GM18909 (cell line): Measurements from ENCODE around the gene RAB39A.
"Not testable (repeated sequence)": the region's sequence is repeated elsewhere in the genome, so short reads cannot be mapped to it uniquely, and the experiment has no call there.

ENCODE experiments used
- ATAC-seq: cut with Tn5 transposase; IDR thresholded peaks from one replicate; pipeline ENCODE4 v1.9.1; 2021; ENCODE audit warnings: mild to moderate bottlenecking; ENCODE audit not compliant: unreplicated experiment, poor library complexity

The RAB39A gene, protein sequence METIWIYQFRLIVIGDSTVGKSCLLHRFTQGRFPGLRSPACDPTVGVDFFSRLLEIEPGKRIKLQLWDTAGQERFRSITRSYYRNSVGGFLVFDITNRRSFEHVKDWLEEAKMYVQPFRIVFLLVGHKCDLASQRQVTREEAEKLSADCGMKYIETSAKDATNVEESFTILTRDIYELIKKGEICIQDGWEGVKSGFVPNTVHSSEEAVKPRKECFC

DNA sequence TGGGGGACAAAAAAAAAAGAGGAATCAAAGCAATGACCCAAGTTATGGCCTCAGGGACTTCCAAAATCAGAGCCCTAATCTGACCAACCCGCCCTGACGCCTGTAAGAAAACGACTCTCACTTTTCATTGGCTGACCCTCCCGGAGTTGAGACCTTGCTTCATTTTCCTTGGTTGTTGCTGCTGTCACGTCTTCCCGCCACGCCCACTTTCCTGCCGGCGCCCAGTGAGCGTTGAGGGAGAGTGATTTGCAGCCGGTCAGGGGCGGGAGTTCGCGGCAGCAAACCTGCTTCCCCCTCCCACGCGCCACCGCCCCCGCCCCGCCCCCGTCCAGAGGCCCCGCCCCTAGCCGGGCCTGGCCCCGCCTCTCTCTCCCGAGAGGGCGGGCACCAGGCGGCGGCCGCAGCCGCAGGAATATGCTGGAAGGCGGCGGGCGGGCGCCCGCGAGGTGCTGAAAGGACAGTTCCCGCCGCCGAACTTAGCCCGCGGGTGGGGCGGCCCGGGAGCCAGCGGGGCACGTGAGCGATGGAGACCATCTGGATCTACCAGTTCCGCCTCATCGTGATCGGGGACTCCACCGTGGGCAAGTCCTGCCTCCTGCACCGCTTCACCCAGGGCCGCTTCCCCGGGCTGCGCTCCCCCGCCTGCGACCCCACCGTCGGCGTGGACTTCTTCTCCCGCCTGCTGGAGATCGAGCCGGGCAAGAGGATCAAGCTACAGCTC is at the start of gene RAB39A:
Gene RAB39A, plus strand, starts transcription at position 403 of the 721 bp plus-strand sequence. Its CDS starts 121 bp downstream, at position 524.
- peak; percentile 97 for ATAC-seq

DNA sequence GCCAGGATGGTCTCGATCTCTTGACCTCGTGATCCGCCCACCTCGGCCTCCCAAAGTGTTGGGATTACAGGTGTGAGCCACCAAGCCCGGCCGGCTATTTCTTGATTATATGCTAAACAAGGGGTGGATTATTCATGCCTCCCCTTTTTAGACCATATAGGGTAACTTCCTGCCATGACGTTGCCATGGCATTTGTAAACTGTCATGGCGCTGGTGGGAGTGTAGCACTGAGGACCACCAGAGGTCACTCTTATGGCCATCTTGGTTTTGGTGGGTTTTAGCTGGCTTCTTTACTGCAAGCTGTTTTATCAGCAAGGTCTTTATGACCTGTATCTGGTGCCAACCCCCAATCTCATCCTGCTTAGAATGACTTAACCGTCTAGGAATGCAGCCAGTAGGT is 46.8 kb upstream of the RAB39A start:
- ATAC-seq: not testable (repeated sequence)

- no peak for ATAC-seq
Measured at GRCh38 chr11:107882095-107882820, 46.0 kb upstream of the RAB39A start.

DNA sequence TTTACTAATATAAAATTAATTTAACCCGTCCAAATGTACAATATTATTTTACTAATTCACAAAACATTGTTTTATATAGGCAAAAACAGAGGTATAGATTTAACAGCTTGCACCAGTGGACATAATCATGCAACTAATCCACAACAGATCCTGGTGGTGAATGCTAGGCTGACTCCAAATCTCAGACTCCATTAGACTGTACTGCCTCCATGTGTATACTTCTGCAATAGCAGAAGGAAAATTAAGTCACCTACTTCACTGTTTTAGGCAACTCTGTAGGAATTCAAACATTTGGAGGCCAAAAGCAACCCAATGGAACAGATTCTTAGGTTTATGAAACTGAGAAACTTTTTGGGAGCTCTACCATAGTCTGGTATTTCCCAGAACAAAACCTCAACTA is 30.0 kb upstream of the RAB39A start:
- ATAC-seq: peak; percentile 71

DNA sequence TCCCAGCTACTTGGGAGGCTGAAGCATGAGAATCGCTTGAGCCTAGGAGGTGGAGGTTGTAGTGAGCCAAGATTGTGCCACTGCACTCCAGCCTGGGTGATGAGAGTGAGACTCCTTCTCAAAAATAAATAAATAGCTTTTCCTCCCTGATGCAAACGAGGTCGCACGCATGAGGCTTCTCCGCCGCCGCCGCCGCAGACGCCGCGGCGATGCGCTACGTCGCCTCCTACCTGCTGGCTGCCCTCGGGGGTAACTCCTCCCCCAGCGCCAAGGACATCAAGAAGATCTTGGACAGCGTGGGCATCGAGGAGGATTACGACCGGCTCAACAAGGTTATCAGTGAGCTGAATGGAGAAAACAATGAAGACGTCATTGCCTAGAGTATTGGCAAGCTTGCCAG is 20.0 kb upstream of the RAB39A start:
- no peak for ATAC-seq

DNA sequence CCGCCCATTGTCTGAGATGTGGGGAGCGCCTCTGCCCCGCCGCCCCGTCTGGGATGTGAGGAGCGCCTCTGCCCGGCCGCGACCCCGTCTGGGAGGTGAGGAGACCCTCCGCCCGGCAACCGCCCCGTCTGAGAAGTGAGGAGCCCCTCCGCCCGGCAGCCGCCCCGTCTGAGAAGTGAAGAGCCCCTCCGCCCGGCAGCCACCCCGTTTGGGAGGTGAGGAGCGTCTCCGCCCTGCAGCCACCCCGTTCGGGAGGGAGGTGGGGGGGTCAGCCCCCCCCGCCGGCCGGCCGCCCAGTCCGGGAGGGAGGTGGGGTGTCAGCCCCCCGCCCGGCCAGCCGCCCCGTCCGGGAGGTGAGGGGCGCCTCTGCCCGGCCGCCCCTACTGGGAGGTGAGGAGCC is 15.8 kb upstream of the RAB39A start:
- ATAC-seq: not testable (repeated sequence)

DNA sequence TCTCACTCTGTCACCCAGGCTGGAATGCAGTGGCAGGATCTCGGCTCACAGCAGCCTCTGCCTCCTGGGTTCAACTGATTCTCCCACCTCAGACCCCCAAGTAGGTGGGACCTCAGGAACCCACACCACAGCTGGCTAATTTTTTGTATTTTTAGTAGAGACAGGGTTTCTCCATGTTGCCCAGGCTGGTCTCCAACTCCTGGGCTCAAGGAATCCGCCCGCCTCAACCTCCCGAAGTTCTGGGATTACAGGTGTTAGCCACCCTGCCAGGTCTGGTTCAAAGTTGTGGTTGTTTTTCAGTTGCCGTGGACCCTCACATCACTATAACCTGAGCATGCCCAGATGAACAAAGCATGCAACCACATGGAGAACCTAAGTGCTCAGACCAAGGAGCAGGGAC is 13.0 kb upstream of the RAB39A start:
- ATAC-seq: no peak

- peak; percentile 59 for ATAC-seq
Measured at GRCh38 chr11:107916671-107917241, 11.5 kb upstream of the RAB39A start.

DNA sequence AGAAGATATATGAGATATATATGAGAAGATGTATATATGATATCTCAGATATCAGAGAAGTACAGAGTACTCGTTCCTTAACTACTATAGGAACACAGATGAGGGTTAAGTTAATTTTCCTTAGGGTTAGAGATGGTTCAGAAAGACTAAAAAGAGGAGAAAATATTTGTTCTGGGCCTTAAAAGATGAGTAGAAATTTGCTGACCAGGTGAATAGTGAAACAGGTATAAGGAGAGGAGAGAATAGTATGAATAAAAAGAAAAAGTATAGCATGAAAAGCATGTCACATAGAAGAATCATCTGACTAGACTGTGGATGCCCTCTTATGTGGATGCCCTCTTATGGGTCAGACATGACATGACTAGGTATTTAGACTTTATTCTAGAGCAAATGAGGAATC is 6.3 kb upstream of the RAB39A start:
- no peak for ATAC-seq

- ATAC-seq: not testable (repeated sequence)
Measured at GRCh38 chr11:107923519-107923918, 4.7 kb upstream of the RAB39A start.

- ATAC-seq: no peak
Measured at GRCh38 chr11:107924306-107924705, 3.9 kb upstream of the RAB39A start.

- ATAC-seq: no peak
Measured at GRCh38 chr11:107927559-107927958, 689 bp upstream of the RAB39A start.

DNA sequence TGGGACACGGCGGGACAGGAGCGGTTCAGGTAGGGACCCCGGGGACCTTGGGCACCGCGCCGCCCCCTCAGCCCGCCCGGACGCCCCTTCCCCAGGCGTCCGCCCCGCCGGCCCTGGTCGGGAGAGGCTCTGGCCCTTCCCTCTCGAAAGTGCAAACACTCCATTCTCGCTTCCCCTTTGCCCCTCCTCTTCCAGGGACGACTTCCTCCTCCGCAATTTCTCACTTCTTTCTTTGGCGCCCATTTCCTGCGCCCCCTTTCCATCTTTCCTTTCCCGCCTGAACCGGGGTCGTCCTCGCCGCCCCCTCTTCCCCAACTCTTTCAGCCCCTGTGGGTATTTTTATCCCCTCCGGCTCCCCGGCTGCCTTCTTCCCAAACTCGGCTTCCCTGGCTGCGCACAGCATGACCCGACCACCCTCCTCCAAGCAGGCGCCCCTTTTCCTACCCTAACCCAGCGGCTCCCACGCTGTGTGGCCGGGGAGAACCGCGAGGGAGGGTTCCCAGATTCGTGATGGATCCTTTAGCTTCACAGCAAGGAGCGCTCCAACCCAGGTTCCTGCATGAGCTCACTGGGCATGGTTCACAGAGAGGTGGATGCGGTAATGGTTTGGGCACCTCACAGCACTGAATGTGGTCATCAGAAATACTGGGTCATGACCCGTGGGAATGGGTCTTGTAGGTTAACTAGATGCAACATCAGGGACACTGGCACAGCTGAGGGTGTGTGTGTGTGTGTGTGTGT is 689 bp downstream of the RAB39A start:
- peak; percentile 10 for ATAC-seq

DNA sequence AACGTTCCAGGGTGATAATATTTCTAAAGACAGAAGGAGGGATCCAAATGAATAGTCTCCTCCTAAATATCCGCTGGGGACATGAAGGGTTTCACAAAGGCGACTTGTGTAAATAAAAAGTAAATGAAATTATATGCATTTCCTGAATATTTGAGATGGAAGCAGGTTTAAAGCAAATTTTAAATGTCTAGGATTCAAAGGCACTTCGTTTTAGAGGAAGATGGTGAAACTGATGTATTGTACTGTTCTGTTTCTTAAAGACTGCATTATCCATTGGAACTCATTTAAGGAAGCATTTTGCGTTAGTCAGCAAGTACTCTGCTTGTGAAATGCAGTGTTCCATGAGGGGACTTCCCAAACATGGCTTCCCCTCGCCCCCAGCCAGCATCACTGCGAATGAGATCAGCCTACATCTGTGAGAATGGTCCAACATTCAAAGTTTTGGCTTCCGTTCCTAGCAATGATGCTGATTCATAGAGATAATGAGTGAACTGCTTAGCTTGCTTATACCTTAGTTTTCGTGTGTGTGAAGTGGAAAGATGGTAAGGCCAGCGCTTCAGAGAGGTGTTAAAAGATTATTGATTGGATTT is 1.5 kb downstream of the RAB39A start:
- no peak for ATAC-seq

DNA sequence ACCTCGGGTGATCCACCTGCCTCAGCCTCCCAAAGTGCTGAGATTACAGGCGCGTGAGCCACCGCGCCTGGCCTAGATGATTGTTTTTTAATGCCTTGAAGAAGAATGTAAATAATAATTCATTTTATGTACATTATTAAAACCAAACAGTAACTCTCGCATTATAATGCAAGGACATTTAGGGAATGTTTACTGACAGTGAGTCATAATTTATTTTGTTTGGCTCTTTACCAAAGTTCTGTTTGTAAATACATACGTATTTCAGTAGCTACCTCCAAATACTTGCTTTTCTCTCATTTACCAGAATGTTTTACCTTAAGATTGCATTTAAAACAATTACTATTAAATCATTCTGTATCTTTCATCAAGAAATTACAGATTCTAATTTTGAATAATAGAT is 3.0 kb downstream of the RAB39A start:
- no peak for ATAC-seq

DNA sequence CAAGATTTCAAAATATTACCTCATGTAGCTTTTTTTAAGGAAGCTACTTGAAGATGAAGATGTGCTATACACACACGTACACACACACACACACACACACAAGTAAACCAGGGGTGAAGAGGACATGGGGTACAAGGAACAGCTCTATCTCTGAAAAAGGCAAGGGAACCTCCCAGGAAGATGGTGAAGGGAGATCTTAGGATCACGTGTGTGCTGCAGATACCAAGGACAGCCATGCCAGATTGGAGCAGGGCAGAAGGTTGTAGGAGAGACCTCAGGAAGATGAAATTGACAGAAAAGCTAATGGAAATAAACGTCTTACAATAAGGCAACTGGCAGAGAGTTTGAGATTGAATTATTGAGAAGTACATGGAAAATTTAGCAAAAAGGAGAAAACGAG is 19.7 kb downstream of the RAB39A start:
- no peak for ATAC-seq

- ATAC-seq: not testable (repeated sequence)
Measured at GRCh38 chr11:107948328-107948727, 20.1 kb downstream of the RAB39A start.

GRCh38 chr11:107951155-107951554 is 22.9 kb downstream of the RAB39A start:
- no peak for ATAC-seq

DNA sequence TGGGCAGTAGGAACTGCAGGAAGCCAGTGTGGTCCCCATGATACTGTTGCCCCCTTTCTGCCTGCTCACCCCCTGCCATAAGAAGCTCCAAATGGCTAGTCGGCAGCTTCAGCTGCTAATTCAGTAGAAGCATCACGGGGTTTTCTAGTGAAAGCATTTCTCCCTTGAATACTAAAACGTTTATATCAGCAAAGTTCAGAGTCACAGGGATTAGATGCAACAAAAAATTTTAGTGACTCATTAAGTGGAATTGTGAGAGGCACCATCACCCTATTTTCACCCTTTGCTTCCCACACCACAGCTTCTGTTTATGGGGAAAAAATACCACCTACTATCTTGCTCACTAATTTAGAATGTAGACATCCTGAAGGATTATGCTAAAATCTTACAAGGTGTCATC is 25.2 kb downstream of the RAB39A start:
- ATAC-seq: no peak

DNA sequence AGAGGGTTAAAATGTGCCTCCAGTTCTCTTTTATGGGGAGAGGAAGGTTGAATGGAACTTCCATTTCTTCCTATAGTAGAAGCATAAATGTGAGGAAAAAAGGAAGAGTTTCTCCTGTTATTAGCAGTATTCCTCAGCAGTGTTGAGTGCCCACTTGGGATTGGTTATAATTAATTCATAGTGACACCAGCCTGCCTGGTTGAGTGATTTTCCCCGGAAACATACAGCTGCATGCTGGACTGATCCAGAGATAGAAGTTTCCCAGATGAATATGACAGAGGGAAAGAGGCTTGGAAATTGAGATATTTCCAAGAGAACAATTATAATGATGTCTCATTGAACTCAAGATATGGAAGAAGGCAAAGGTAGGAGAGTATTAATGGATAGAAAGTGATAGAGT is 28.3 kb downstream of the RAB39A start:
- no peak for ATAC-seq
